Measurements from ENCODE around the gene APBA1. TPM values are rescaled to one million over a fixed set of nuclear protein-coding genes. Genes with fewer than 3 reads are reported as not detected.
"Not testable (repeated sequence)": the region's sequence is repeated elsewhere in the genome, so short reads cannot be mapped to it uniquely, and the experiment has no call there.

The APBA1 gene
- total RNA-seq, 4 donors from 2014 or later: 4.3 to 11.8 (median 8.4) TPM

- TF ChIP-seq CTCF (IDR thresholded peaks at IDR 0.05): no peak
- DNase-seq (ENCODE audit: low spot score) (no peak), ATAC-seq (ENCODE audit: low FRiP score) (no peak)
Measured at GRCh38 chr9:69444791-69445190, 227.4 kb downstream of the APBA1 start.

- no peak for TF ChIP-seq CTCF (IDR thresholded peaks at IDR 0.05)
- ATAC-seq (ENCODE audit: low FRiP score): no peak
- no peak for DNase-seq (ENCODE audit: low spot score)
Measured at GRCh38 chr9:69444021-69444420, 228.2 kb downstream of the APBA1 start.

GRCh38 chr9:69443178-69443577 lies 229.0 kb downstream of the APBA1 start:
- TF ChIP-seq CTCF (IDR thresholded peaks at IDR 0.05): no peak
- DNase-seq (ENCODE audit: low spot score) (no peak), ATAC-seq (ENCODE audit: low FRiP score) (no peak)

GRCh38 chr9:69442486-69442885 lies 229.7 kb downstream of the APBA1 start:
- ATAC-seq (ENCODE audit: low FRiP score) (no peak), DNase-seq (ENCODE audit: low spot score) (no peak)
- no peak for TF ChIP-seq CTCF (IDR thresholded peaks at IDR 0.05)

DNA sequence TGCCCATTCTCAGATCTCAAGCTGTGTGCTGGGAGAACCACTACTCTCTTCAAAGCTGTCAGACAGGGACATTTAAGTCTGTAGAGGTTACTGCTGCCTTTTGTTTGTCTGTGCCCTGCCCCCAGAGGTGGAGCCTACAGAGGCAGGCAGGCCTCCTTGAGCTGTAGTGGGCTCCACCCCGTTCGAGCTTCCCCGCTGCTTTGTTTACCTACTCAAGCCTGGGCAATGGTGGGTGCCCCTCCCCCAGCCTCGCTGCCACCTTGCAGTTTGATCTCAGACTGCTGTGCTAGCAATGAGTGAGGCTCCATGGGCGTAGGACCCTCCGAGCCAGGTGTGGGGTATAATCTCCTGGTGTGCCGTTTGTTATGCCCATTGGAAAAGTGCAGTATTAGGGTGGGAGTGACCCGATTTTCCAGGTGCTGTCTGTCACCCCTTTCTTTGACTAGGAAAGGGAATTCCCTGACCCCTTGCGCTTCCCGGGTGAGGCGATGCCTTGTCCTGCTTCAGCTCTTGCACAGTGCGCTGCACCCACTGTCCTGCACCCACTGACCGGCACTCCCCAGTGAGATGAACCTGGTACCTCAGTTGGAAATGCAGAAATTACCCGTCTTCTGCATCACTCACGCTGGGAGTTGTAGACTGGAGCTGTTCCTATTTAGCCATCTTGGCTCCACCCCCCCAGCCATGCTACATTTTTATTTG lies 231.8 kb downstream of the APBA1 start:
- ATAC-seq (ENCODE audit: low FRiP score); DNase-seq (ENCODE audit: low spot score): not testable (repeated sequence)

DNA sequence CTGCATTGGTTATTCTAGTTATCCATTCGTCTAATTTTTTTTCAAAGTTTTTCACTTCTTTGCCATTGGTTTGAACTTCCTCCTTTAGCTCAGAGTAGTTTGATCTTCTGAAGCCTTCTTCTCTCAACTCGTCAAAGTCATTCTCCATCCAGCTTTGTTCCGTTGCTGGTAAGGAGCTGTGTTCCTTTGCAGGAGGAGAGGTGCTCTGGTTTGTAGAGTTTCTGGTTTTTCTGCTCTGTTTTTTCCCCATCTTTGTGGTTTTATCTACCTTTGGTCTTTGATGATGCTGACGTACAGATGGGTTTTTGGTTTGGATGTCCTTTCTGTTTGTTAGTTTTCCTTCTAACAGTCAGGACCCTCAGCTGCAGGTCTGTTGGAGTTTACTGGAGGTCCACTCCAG lies 232.5 kb downstream of the APBA1 start:
- ATAC-seq (ENCODE audit: low FRiP score); DNase-seq (ENCODE audit: low spot score): not testable (repeated sequence)

DNA sequence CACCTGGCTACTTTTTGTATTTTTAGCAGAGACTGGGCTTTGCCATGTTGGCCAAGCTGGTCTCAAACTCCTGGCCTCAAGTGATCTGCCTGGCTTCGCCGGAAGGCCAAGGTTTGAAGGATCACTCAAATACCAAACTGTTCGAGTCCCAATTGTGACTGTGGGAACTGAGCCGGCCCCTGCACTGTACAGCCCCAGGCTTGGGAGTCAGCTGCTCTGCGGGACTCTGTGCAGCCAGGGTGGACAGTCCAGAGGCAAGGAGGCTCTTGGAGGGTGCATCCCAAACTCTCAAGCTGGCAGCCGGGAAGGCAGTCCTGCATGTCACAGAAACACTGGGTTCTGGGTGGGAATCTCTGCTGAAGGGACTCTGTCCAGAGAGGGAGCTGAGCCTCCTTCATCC lies 238.2 kb downstream of the APBA1 start:
- no peak for DNase-seq (ENCODE audit: low spot score)
- TF ChIP-seq CTCF (IDR thresholded peaks at IDR 0.05): no peak
- ATAC-seq (ENCODE audit: low FRiP score): no peak

DNA sequence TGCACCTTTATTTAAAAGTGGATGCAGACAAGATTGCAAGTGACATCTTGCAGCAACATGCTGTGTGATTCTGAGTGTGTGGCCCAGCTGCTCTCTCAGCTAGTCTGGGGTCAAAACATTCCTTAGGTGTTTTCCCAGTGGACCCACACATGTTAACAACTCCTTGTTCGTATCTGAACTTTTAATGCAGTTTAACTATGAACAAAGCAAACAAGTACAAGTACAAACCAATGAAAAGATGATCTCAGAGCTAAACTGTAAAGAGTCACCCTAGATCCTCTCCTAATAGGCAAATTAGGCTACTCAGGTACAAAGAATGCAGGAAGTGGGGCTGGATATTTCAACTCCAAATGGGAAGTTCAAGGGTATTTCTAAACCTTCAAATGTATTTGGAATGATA lies 238.8 kb downstream of the APBA1 start:
- TF ChIP-seq CTCF (IDR thresholded peaks at IDR 0.05): no peak
- DNase-seq (ENCODE audit: low spot score) (no peak), ATAC-seq (ENCODE audit: low FRiP score) (no peak)

Measured in omental fat pad (tissue), 4 donors.